Natural killer cell (primary cell): Measurements from ENCODE around the gene ESRRG. TPM values are rescaled to one million over a fixed set of nuclear protein-coding genes. Genes with fewer than 3 reads are reported as not detected.

Experiments
- ATAC-seq, 3 donors: fragments of 150-1000 bp in 2 of 3; fragments of 200-7000 bp in 1 of 3; cut with Tn5 transposase; 1 replicate in 1 of 3; 2 replicates in 2 of 3; pipeline ENCODE4 v1.10.0; 2021; ENCODE audit warnings: mild to moderate bottlenecking in 2 of 3, moderate library complexity in 2 of 3
- DNase-seq, 2 donors: peaks; one replicate each; pipeline versions ENCODE4 v3.0.0 to v3.0.0-alpha.2; 2013 to 2021; ENCODE audit warnings: mixed read lengths in 1 of 2
- H3K27ac ChIP-seq: one replicate; pipeline ENCODE4 v1.5.1; 2013; ENCODE audit warnings: mild to moderate bottlenecking, low read length
- H3K27me3 ChIP-seq: one replicate; pipeline ENCODE4 v1.6.1; 2013; ENCODE audit warnings: low read length; ENCODE audit not compliant: control insufficient read depth, insufficient read depth
- H3K36me3 ChIP-seq: one replicate; pipeline ENCODE4 v1.6.1; 2013; ENCODE audit warnings: low read length; ENCODE audit not compliant: control insufficient read depth, insufficient read depth
- H3K4me1 ChIP-seq: one replicate; pipeline ENCODE4 v1.6.1; 2013; ENCODE audit warnings: low read length; ENCODE audit not compliant: control insufficient read depth, insufficient read depth
- H3K4me3 ChIP-seq: one replicate; pipeline ENCODE4 v1.5.1; 2013; ENCODE audit warnings: low read length
- H3K9me3 ChIP-seq: one replicate; pipeline ENCODE4 v1.6.1; 2013; ENCODE audit warnings: low read length; ENCODE audit not compliant: control insufficient read depth, insufficient read depth
- H3K27ac Mint-ChIP-seq, 2 donors: one replicate each; pipeline ENCODE4 v1.8.0; 2022; ENCODE audit warnings: mild to moderate bottlenecking in 2 of 2, mixed read lengths in 2 of 2, moderate library complexity in 1 of 2
- H3K27me3 Mint-ChIP-seq, 2 donors: one replicate each; pipeline ENCODE4 v1.8.0; 2022; ENCODE audit warnings: low read depth in 2 of 2, mixed read lengths in 2 of 2
- H3K36me3 Mint-ChIP-seq: one replicate; pipeline ENCODE4 v1.8.0; 2022; ENCODE audit warnings: mixed read lengths
- H3K4me1 Mint-ChIP-seq, 2 donors: one replicate each; pipeline ENCODE4 v1.8.0; 2022; ENCODE audit warnings: mixed read lengths in 2 of 2
- H3K4me3 Mint-ChIP-seq: one replicate; pipeline ENCODE4 v1.8.0; 2022; ENCODE audit warnings: mild to moderate bottlenecking, moderate library complexity, mixed read lengths
- H3K9me3 Mint-ChIP-seq, 2 donors: one replicate each; pipeline ENCODE4 v1.8.0; 2022; ENCODE audit warnings: mixed read lengths in 2 of 2
- CTCF ChIP-seq: fragments of 200-600 bp; IDR thresholded peaks from one replicate; pipeline ENCODE4 v1.8.0; 2022; ENCODE audit warnings: antibody characterized with exemption
- WGBS: methylation state at CpG from one replicate; pipeline ENCODE4 v1.1.7; 2013; ENCODE audit warnings: missing lambda C conversion rate; ENCODE audit not compliant: insufficient coverage; 5-methylcytosine and 5-hydroxymethylcytosine counted together
- intact Hi-C: fragments of 100-400 bp; cut with micrococcal nuclease; formaldehyde crosslinking; loops from one replicate; pipeline ENCODE4 v1.14.2; 2022
- total RNA-seq, 4 donors: library from RNA; stranded (reverse); fragments of 120-200 nt in 1 of 4; gene quantifications; one replicate each; pipeline versions ENCODE4 v1.2.3 to v1.2.4, GENCODE V29; 2013 to 2022

The ESRRG gene
- total RNA-seq, 3 donors from 2014 or later (not counting 1 experiment from before 2014, with no cell fraction given), result not detected

GRCh38 chr1:216750961-216751360 lies 27.7 kb upstream of the ESRRG start:
- H3K9me3 Mint-ChIP-seq, result peaks cover 2 to 3% of the 10 kb centered on the region in 2 donors
- ATAC-seq (no peak), DNase-seq (no peak)
- Histone ChIP-seq H3K4me1 (no peaks in the 10 kb centered on the region), H3K4me3 (no peak overlapping the region), H3K27me3 (no peaks in the 10 kb centered on the region), H3K36me3 (no peaks in the 10 kb centered on the region), H3K27ac (no peak overlapping the region), H3K9me3 (no peaks in the 10 kb centered on the region)
- 96% methylated on average over 2 of the region's 2 CpGs for WGBS
- no peaks in the 10 kb centered on the region for H3K4me1 Mint-ChIP-seq
- intact Hi-C loops, result no loop called here
- H3K27me3 Mint-ChIP-seq, result no peaks in the 10 kb centered on the region
- H3K36me3 Mint-ChIP-seq, result no peaks in the 10 kb centered on the region
- no peak overlapping the region for H3K27ac Mint-ChIP-seq
- no peak for TF ChIP-seq CTCF
- no peak overlapping the region for H3K4me3 Mint-ChIP-seq

DNA sequence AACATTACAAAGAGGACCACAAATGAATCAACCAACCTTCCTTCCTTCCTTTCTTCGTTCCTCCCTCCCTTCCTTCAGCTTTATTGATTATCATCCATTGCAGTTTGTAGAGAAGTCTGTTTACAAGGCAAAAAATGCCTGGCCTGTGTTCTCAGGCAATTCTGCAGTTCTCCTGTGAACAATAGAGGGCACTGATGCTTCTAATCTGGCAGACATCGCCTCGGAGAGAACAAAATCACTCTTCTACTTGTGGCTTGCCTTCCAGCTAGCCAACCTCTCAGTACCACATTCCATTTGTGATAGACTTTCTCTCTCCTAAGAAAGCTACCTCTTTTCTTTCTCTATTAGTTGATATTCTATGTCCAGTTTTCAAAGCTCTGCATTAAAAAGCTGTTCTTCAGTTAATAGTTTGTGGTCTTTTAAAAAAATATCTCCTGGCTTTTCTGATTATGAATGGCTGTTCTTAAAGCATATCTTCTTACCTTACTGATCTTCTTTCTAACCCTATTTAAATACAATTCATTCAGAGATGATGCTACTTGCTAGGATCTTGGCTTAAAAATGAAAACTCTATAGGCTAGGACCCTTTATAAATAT lies 26.9 kb upstream of the ESRRG start:
- no peaks in the 10 kb centered on the region for H3K9me3 ChIP-seq
- H3K4me3 ChIP-seq, result no peak overlapping the region
- Mint-ChIP-seq H3K27ac (no peak overlapping the region), H3K9me3 (peaks cover 2 to 3% of the 10 kb centered on the region in 2 donors), H3K36me3 (no peaks in the 10 kb centered on the region), H3K4me1 (no peaks in the 10 kb centered on the region), H3K4me3 (no peak overlapping the region), H3K27me3 (no peaks in the 10 kb centered on the region)
- H3K4me1 ChIP-seq, result no peaks in the 10 kb centered on the region
- 14% methylated on average over 3 of the region's 3 CpGs for WGBS
- no peaks in the 10 kb centered on the region for H3K36me3 ChIP-seq
- intact Hi-C loops, result no loop called here
- no peak for ATAC-seq
- TF ChIP-seq CTCF, result no peak
- H3K27ac ChIP-seq, result no peak overlapping the region
- no peaks in the 10 kb centered on the region for H3K27me3 ChIP-seq
- no peak for DNase-seq

- Mint-ChIP-seq H3K9me3 (peaks cover under 1 to 2% of the 10 kb centered on the region in 2 donors), H3K4me3 (no peak overlapping the region), H3K4me1 (no peaks in the 10 kb centered on the region), H3K36me3 (no peaks in the 10 kb centered on the region), H3K27me3 (no peaks in the 10 kb centered on the region), H3K27ac (no peak overlapping the region)
- no peak overlapping the region for H3K4me3 ChIP-seq
- H3K27ac ChIP-seq, result no peak overlapping the region
- TF ChIP-seq CTCF, result no peak
- ATAC-seq, result no peak
- 85% methylated on average over 9 of the region's 9 CpGs for WGBS
- DNase-seq, result no peak
- H3K9me3 ChIP-seq, result no peaks in the 10 kb centered on the region
- no peaks in the 10 kb centered on the region for H3K36me3 ChIP-seq
- intact Hi-C loops, result no loop called here
- H3K4me1 ChIP-seq, result no peaks in the 10 kb centered on the region
- H3K27me3 ChIP-seq, result no peaks in the 10 kb centered on the region
These were observed 26.0 kb upstream of the ESRRG start for GRCh38 chr1:216749232-216749631.

GRCh38 chr1:216742625-216743024 lies 19.4 kb upstream of the ESRRG start:
- DNase-seq (no peak), ATAC-seq (no peak)
- H3K36me3 Mint-ChIP-seq, result peaks cover 8% of the 10 kb centered on the region
- H3K27me3 Mint-ChIP-seq, result no peaks in the 10 kb centered on the region
- WGBS, result 57% methylated on average over 1 of the region's 2 CpGs
- H3K36me3 ChIP-seq, result no peaks in the 10 kb centered on the region
- no peak overlapping the region for H3K27ac ChIP-seq
- no peak overlapping the region for H3K4me3 ChIP-seq
- no peak for TF ChIP-seq CTCF
- no peaks in the 10 kb centered on the region for H3K9me3 ChIP-seq
- H3K9me3 Mint-ChIP-seq, result peaks cover 0 to 8% of the 10 kb centered on the region in 2 donors
- H3K27ac Mint-ChIP-seq, result no peak overlapping the region
- intact Hi-C loops, result no loop called here
- no peaks in the 10 kb centered on the region for H3K4me1 Mint-ChIP-seq
- H3K27me3 ChIP-seq, result no peaks in the 10 kb centered on the region
- no peaks in the 10 kb centered on the region for H3K4me1 ChIP-seq
- H3K4me3 Mint-ChIP-seq, result no peak overlapping the region
